Psoas muscle (tissue), 8 donors: Measurements from ENCODE around the gene NRGN. TPM values are rescaled to one million over a fixed set of nuclear protein-coding genes. Genes with fewer than 3 reads are reported as not detected.
A peak's percentile ranks its signal among the peaks of the same experiment; 100 is the strongest.

Source experiments
- ATAC-seq, 4 donors: fragments of 200-7000 bp; cut with Tn5 transposase; one replicate each; pipeline ENCODE4 v1.9.1; 2020; ENCODE audit warnings: moderate library complexity in 3 of 4, mild to moderate bottlenecking in 2 of 4
- DNase-seq, 2 donors: peaks; one replicate each; pipeline ENCODE4 v3.0.0-alpha.2; 2020
- H3K27ac ChIP-seq: fragments of 200-600 bp; one replicate; pipeline ENCODE4 v1.8.0; 2022
- H3K27me3 ChIP-seq, 3 donors: fragments of 200-600 bp in 1 of 3; one replicate each; pipeline versions ENCODE4 v1.6.1 to v1.8.0; 2013 to 2022; ENCODE audit warnings: low read length in 2 of 3, mild to moderate bottlenecking in 2 of 3, moderate library complexity in 1 of 3; ENCODE audit not compliant: insufficient read depth in 3 of 3
- H3K36me3 ChIP-seq, 2 donors: fragments of 200-600 bp in 1 of 2; one replicate each; pipeline versions ENCODE4 v1.6.1 to v1.8.0; 2013 to 2022; ENCODE audit warnings: low read depth in 1 of 2, mild to moderate bottlenecking in 1 of 2, moderate library complexity in 1 of 2; ENCODE audit not compliant: insufficient read depth in 1 of 2
- H3K4me1 ChIP-seq: fragments of 200-600 bp; one replicate; pipeline ENCODE4 v1.8.0; 2022
- H3K4me3 ChIP-seq: fragments of 200-600 bp; one replicate; pipeline ENCODE4 v1.8.0; 2022; ENCODE audit warnings: mild to moderate bottlenecking
- H3K9me3 ChIP-seq: fragments of 200-600 bp; one replicate; pipeline ENCODE4 v1.8.0; 2022
- WGBS, 3 donors: extraction: QIAGEN DNeasy Blood & Tissue Kit; methylation state at CpG; one replicate each; pipeline versions ENCODE4 v1.1.6 to v1.1.7; 2013; 5-methylcytosine and 5-hydroxymethylcytosine counted together
- intact Hi-C, 2 donors: fragments of 100-400 bp; cut with DNase I; formaldehyde crosslinking; loops; one replicate each; pipeline versions ENCODE4 v1.11.0 to v1.14.2; 2022
- polyA plus RNA-seq, 3 donors: library from polyadenylated mRNA; stranded (reverse); fragments of 200-250 nt; gene quantifications; one replicate each; pipeline ENCODE4 v1.2.3, GENCODE V29; 2013
- total RNA-seq, 4 donors: library from RNA; stranded (reverse); fragmentation: NEBNext Ultra II Directional in 2 of 4; extraction: Animal tissue kit (Norgen Biotek cat#: 25700) in 2 of 4; gene quantifications; one replicate each; pipeline versions ENCODE4 v1.2.1 to v1.2.4, GENCODE V29; 2021 to 2023
- TF ChIP-seq, protein P1 (sequence below): fragments of 200-600 bp; IDR thresholded peaks from one replicate; pipeline ENCODE4 v1.8.0; 2022; ENCODE audit warnings: antibody characterized with exemption
- donor health status: healthy with polysubstance abuse.
- donor health status: DM: no; HTN: no; CAD: no; lungs with moderate emphysema.
- donor health status: Bipolar disorder and iron deficiency.
- donor health status: healthy.
- donor health status: DM: yes; HTN: yes; CAD: no.
- donor health status: DM: no; HTN: no; CAD: no.
- donor health status: DM: no; HTN: no; CAD: no.
- donor health status: DM: yes; HTN: yes; CAD: no.

The NRGN gene
- total and polyA plus RNA-seq, 7 donors: 0.69 to 2.1 (median 1.0) TPM

DNA sequence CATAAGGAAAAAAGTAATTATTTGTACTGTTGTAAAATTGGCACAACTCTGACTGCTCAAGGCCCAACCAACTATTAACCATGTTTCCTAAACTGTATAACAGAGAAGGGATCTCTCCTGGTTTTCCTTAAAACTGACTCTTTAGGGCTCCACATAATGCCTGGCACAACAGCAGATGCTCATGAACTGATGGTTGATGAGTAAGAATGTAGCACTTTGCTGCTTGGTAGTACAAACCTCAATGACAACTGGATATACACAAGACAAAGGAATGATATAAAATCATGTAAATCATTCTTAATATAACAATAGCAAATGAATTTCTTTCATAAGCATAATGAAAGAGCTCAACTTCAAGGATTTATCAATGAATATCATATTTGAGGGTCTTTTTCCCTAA, 48.8 kb downstream of the NRGN start:
- no peaks in the 10 kb centered on the region for H3K27me3 ChIP-seq
- TF ChIP-seq, protein P1, sequence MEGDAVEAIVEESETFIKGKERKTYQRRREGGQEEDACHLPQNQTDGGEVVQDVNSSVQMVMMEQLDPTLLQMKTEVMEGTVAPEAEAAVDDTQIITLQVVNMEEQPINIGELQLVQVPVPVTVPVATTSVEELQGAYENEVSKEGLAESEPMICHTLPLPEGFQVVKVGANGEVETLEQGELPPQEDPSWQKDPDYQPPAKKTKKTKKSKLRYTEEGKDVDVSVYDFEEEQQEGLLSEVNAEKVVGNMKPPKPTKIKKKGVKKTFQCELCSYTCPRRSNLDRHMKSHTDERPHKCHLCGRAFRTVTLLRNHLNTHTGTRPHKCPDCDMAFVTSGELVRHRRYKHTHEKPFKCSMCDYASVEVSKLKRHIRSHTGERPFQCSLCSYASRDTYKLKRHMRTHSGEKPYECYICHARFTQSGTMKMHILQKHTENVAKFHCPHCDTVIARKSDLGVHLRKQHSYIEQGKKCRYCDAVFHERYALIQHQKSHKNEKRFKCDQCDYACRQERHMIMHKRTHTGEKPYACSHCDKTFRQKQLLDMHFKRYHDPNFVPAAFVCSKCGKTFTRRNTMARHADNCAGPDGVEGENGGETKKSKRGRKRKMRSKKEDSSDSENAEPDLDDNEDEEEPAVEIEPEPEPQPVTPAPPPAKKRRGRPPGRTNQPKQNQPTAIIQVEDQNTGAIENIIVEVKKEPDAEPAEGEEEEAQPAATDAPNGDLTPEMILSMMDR: no peak

GRCh38 chr11:124791626-124792341, 52.0 kb downstream of the NRGN start:
- no peaks in the 10 kb centered on the region for H3K9me3 ChIP-seq
- H3K36me3 ChIP-seq: no peaks in the 10 kb centered on the region
- TF ChIP-seq, protein P1: no peak
- H3K4me1 ChIP-seq: peaks cover 20% of the 10 kb centered on the region
- H3K4me3 ChIP-seq: no peak overlapping the region
- ATAC-seq (no peak), DNase-seq (no peak)
- no peaks in the 10 kb centered on the region for H3K27me3 ChIP-seq
- intact Hi-C loops: loop anchor here in 1 of 2 donors (2.0 kb wide), 1 partner anchor 123 kb away; no protein-coding TSS in a partner anchor
- 66 to 70% (median 67%) methylated on average over 4 of the region's 4 CpGs for WGBS, 3 donors
- no peak overlapping the region for H3K27ac ChIP-seq

More for the DNA sequence above, 48.8 kb downstream of the NRGN start:
- intact Hi-C loops: no loop called here
- no peaks in the 10 kb centered on the region for H3K36me3 ChIP-seq
- H3K4me3 ChIP-seq: no peak overlapping the region
- ATAC-seq (no peak), DNase-seq (no peak)
- H3K27ac ChIP-seq: no peak overlapping the region
- peaks cover 16% of the 10 kb centered on the region for H3K4me1 ChIP-seq
- no peaks in the 10 kb centered on the region for H3K9me3 ChIP-seq

- Histone ChIP-seq H3K9me3 (no peaks in the 10 kb centered on the region), H3K27me3 (no peaks in the 10 kb centered on the region), H3K36me3 (no peaks in the 10 kb centered on the region), H3K27ac (no peak overlapping the region), H3K4me3 (no peak overlapping the region), H3K4me1 (peaks cover 34% of the 10 kb centered on the region)
- TF ChIP-seq, protein P1: peak; percentile 63
- no peak for DNase-seq
- ATAC-seq: peak in 1 of 4 donors; percentile 72
- WGBS, 3 donors: 65 to 80% (median 65%) methylated on average over 2 of the region's 2 CpGs
- intact Hi-C loops: loop anchor here in 1 of 2 donors (2.0 kb wide), 2 partner anchors 29 to 125 kb away; no protein-coding TSS in a partner anchor
Observed at GRCh38 chr11:124793466-124794278, 53.9 kb downstream of the NRGN start.

DNA sequence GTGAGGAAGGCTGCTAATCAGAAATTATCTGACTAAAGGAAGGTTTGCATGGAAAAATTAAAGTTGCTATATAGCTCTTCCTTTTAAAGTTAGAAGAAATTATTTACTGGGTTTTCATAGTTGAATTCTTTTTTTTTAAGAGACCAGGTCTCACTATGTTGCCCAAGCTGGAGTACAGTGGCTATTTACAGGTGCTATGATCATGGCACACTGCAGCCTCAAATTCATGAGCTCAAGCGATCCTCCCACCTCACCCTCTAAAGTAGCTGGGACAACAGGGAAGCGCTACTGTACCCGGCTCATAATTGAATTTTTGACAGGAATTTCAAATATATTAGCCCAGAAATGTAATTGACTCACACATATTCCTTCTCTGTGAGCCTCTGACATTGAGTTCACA, 56.6 kb downstream of the NRGN start:
- H3K36me3 ChIP-seq: no peaks in the 10 kb centered on the region
- no peak for ATAC-seq
- no peaks in the 10 kb centered on the region for H3K27me3 ChIP-seq
- 79 to 84% (median 82%) methylated on average over 3 of the region's 3 CpGs for WGBS, 3 donors
- H3K4me3 ChIP-seq: no peak overlapping the region
- peaks cover 38% of the 10 kb centered on the region for H3K4me1 ChIP-seq
- TF ChIP-seq, protein P1: no peak
- H3K9me3 ChIP-seq: no peaks in the 10 kb centered on the region
- intact Hi-C loops: no loop called here
- no peak overlapping the region for H3K27ac ChIP-seq
- DNase-seq: no peak

Other genes with a start within 250 kb of the NRGN start
- not detected for gene OR8B12, start 196.3 kb upstream of the NRGN start, total RNA-seq
- not detected for gene OR8B12, start 196.3 kb upstream of the NRGN start, polyA plus RNA-seq
- not detected for gene OR8A1, start 169.9 kb upstream of the NRGN start, total RNA-seq
- not detected for gene OR8A1, start 169.9 kb upstream of the NRGN start, polyA plus RNA-seq
- gene PANX3, start 128.5 kb upstream of the NRGN start, total RNA-seq: not detected
- not detected for gene PANX3, start 128.5 kb upstream of the NRGN start, polyA plus RNA-seq
- 10 to 100 TPM; 24.2 to 32.3 (median 27.4) TPM for gene TBRG1, start 117.1 kb upstream of the NRGN start, total RNA-seq
- 10 to 100 TPM; 29.4 to 99.3 (median 45.7) TPM for gene TBRG1, start 117.1 kb upstream of the NRGN start, polyA plus RNA-seq
- gene SIAE, start 66.2 kb upstream of the NRGN start, total RNA-seq: 10 to 100 TPM; 15.7 to 21.8 (median 19.1) TPM
- gene SIAE, start 66.2 kb upstream of the NRGN start, polyA plus RNA-seq: 10 to 100 TPM in 2 of 3 donors, 1 to 10 TPM in 1; 9.1 to 15.7 (median 12.8) TPM
- gene SPA17, start 66.0 kb upstream of the NRGN start, total RNA-seq: 1 to 10 TPM in 1 of 4 donors, under 1 TPM in 3; 0.32 to 1.1 (median 0.73) TPM
- gene SPA17, start 66.0 kb upstream of the NRGN start, polyA plus RNA-seq: 1 to 10 TPM in 2 of 3 donors, under 1 TPM in 1; 0.87 to 3.6 (median 2.8) TPM
- gene VSIG2, start 12.3 kb downstream of the NRGN start, total RNA-seq: under 1 TPM; 0.30 to 0.58 (median 0.37) TPM
- under 1 TPM; 0.15 to 0.36 (median 0.17) TPM for gene VSIG2, start 12.3 kb downstream of the NRGN start, polyA plus RNA-seq
- gene ESAM, start 22.3 kb downstream of the NRGN start, total RNA-seq: 10 to 100 TPM; 20.1 to 35.5 (median 28.8) TPM
- 10 to 100 TPM; 18.4 to 37.2 (median 26.2) TPM for gene ESAM, start 22.3 kb downstream of the NRGN start, polyA plus RNA-seq
- gene MSANTD2, start 60.5 kb downstream of the NRGN start, total RNA-seq: 1 to 10 TPM; 3.0 to 4.5 (median 4.1) TPM
- 1 to 10 TPM; 2.8 to 5.4 (median 4.0) TPM for gene MSANTD2, start 60.5 kb downstream of the NRGN start, polyA plus RNA-seq
- 1 to 10 TPM; 1.7 to 3.2 (median 2.3) TPM for gene ROBO3, start 125.5 kb downstream of the NRGN start, total RNA-seq
- gene ROBO3, start 125.5 kb downstream of the NRGN start, polyA plus RNA-seq: 1 to 10 TPM; 2.9 to 3.6 (median 3.3) TPM
- 10 to 100 TPM; 14.9 to 17.5 (median 16.1) TPM for gene ROBO4, start 157.9 kb downstream of the NRGN start, total RNA-seq
- gene ROBO4, start 157.9 kb downstream of the NRGN start, polyA plus RNA-seq: 10 to 100 TPM in 1 of 3 donors, 1 to 10 TPM in 2; 5.4 to 10.2 (median 8.4) TPM
- gene HEPN1, start 179.3 kb downstream of the NRGN start, total RNA-seq: not detected
- under 1 TPM in 2 of 3 donors, not detected in 1; 0.01 to 0.04 TPM for gene HEPN1, start 179.3 kb downstream of the NRGN start, polyA plus RNA-seq
- gene HEPACAM, start 196.1 kb downstream of the NRGN start, total RNA-seq: under 1 TPM in 2 of 4 donors, not detected in 2; 0.06 to 0.07 TPM
- gene HEPACAM, start 196.1 kb downstream of the NRGN start, polyA plus RNA-seq: under 1 TPM; 0.05 to 0.25 (median 0.08) TPM
- gene CCDC15, start 214.3 kb downstream of the NRGN start, total RNA-seq: under 1 TPM; 0.07 to 0.42 (median 0.25) TPM
- under 1 TPM; 0.03 to 0.29 (median 0.10) TPM for gene CCDC15, start 214.3 kb downstream of the NRGN start, polyA plus RNA-seq